SK-N-MC (cell line): ENCODE results near the gene SLAMF9.

ENCODE experiments used
- DNase-seq: peaks from one replicate; pipeline ENCODE4 v3.0.0-alpha.2; 2011; ENCODE audit warnings: low read depth, low spot score
- H3K27ac ChIP-seq: fragments of 200-600 bp; sonication (generic); 2 replicates; pipeline ENCODE4 v1.5.1; 2016; ENCODE audit warnings: mixed run types
- H3K36me3 ChIP-seq: fragments of 200-600 bp; sonication (generic); 2 replicates; pipeline ENCODE4 v1.6.1; 2017; ENCODE audit warnings: antibody characterized with exemption, low read length, mixed read lengths; ENCODE audit not compliant: insufficient read depth
- H3K4me3 ChIP-seq: fragments of 200-600 bp; sonication (generic); 2 replicates; pipeline ENCODE4 v1.5.1; 2016
- H3K9ac ChIP-seq: fragments of 200-600 bp; sonication (generic); 2 replicates; pipeline ENCODE4 v1.8.0; 2017; ENCODE audit warnings: mixed run types, mixed read lengths; ENCODE audit not compliant: insufficient read length
- H3K9me3 ChIP-seq: fragments of 200-600 bp; sonication (generic); 2 replicates; pipeline ENCODE4 v1.6.1; 2017; ENCODE audit warnings: low read depth, mild to moderate bottlenecking, antibody characterized with exemption, low read length, moderate library complexity, mixed read lengths
- EZH2 ChIP-seq: fragments of 200-600 bp; sonication (generic); IDR thresholded peaks from one replicate; pipeline ENCODE4 v1.6.1; 2017; ENCODE audit warnings: antibody characterized with exemption
- FOXP2 ChIP-seq: optimal IDR thresholded peaks from 2 replicates; pipeline ENCODE3; 2011; ENCODE audit warnings: mild to moderate bottlenecking, moderate library complexity; ENCODE audit not compliant: insufficient read depth; ENCODE audit errors: extremely low read length, control extremely low read depth
- POLR2AphosphoS5 ChIP-seq: IDR thresholded peaks from 2 replicates; pipeline ENCODE4 v1.6.1; 2012; ENCODE audit warnings: mild to moderate bottlenecking, low read depth, low read length, borderline replicate concordance

Gene SLAMF9

GRCh38 chr1:159936273-159936904 lies 17.6 kb downstream of the SLAMF9 start:
- no peaks in the 10 kb centered on the region for H3K9me3 ChIP-seq
- no peak for DNase-seq
- no peak overlapping the region for H3K27ac ChIP-seq
- TF ChIP-seq EZH2 (no peak), FOXP2 (no peak), POLR2AphosphoS5 (no peak)
- H3K4me3 ChIP-seq, result no peak overlapping the region
- no peaks in the 10 kb centered on the region for H3K36me3 ChIP-seq
- no peak overlapping the region for H3K9ac ChIP-seq

GRCh38 chr1:159935719-159936272 lies 18.2 kb downstream of the SLAMF9 start:
- TF ChIP-seq POLR2AphosphoS5 (no peak), EZH2 (no peak), FOXP2 (no peak)
- Histone ChIP-seq H3K36me3 (no peaks in the 10 kb centered on the region), H3K9ac (no peak overlapping the region), H3K9me3 (no peaks in the 10 kb centered on the region), H3K27ac (no peak overlapping the region), H3K4me3 (no peak overlapping the region)
- DNase-seq, result no peak

GRCh38 chr1:159935305-159935704 lies 18.7 kb downstream of the SLAMF9 start:
- Histone ChIP-seq H3K27ac (no peak overlapping the region), H3K9me3 (no peaks in the 10 kb centered on the region), H3K4me3 (no peak overlapping the region), H3K36me3 (no peaks in the 10 kb centered on the region), H3K9ac (no peak overlapping the region)
- DNase-seq, result no peak
- TF ChIP-seq POLR2AphosphoS5 (no peak), EZH2 (no peak), FOXP2 (no peak)

- no peaks in the 10 kb centered on the region for H3K9me3 ChIP-seq
- no peak overlapping the region for H3K9ac ChIP-seq
- no peaks in the 10 kb centered on the region for H3K36me3 ChIP-seq
- H3K27ac ChIP-seq, result no peak overlapping the region
- no peak for DNase-seq
- TF ChIP-seq FOXP2 (no peak), EZH2 (no peak), POLR2AphosphoS5 (no peak)
- H3K4me3 ChIP-seq, result no peak overlapping the region
Measured at GRCh38 chr1:159934136-159935039, 19.6 kb downstream of the SLAMF9 start.

- H3K9me3 ChIP-seq, result no peaks in the 10 kb centered on the region
- TF ChIP-seq EZH2 (no peak), FOXP2 (no peak), POLR2AphosphoS5 (no peak)
- H3K36me3 ChIP-seq, result no peaks in the 10 kb centered on the region
- H3K27ac ChIP-seq, result no peak overlapping the region
- DNase-seq, result no peak
- no peak overlapping the region for H3K9ac ChIP-seq
- H3K4me3 ChIP-seq, result no peak overlapping the region
Measured at GRCh38 chr1:159933347-159933746, 20.7 kb downstream of the SLAMF9 start.

GRCh38 chr1:159932296-159933285 lies 21.4 kb downstream of the SLAMF9 start:
- Histone ChIP-seq H3K9me3 (no peaks in the 10 kb centered on the region), H3K27ac (no peak overlapping the region), H3K36me3 (no peaks in the 10 kb centered on the region), H3K4me3 (no peak overlapping the region), H3K9ac (no peak overlapping the region)
- no peak for DNase-seq
- TF ChIP-seq FOXP2 (no peak), POLR2AphosphoS5 (no peak), EZH2 (no peak)

- Histone ChIP-seq H3K4me3 (no peak overlapping the region), H3K9ac (no peak overlapping the region), H3K27ac (no peak overlapping the region), H3K36me3 (no peaks in the 10 kb centered on the region), H3K9me3 (no peaks in the 10 kb centered on the region)
- TF ChIP-seq EZH2, result no peak
- TF ChIP-seq FOXP2, result no peak
- TF ChIP-seq POLR2AphosphoS5, result no peak
- no peak for DNase-seq
Measured at GRCh38 chr1:159931795-159932173, 22.3 kb downstream of the SLAMF9 start.
